Adrenal gland (tissue), 12 donors: Measurements from ENCODE around the gene OR2AT4. TPM values are rescaled to one million over a fixed set of nuclear protein-coding genes. Genes with fewer than 3 reads are reported as not detected.

Experiments used
- DNase-seq, 7 donors: peaks; one replicate each; pipeline ENCODE4 v3.0.0-alpha.2; 2019 to 2020
- H3K27ac ChIP-seq, 5 donors: fragments of 200-600 bp; sonication (generic) in 4 of 5; 1 replicate in 3 of 5; 2 replicates in 2 of 5; pipeline versions ENCODE4 v1.5.1 to v1.8.0; 2016 to 2020; ENCODE audit warnings: mild to moderate bottlenecking in 1 of 5
- H3K27me3 ChIP-seq: fragments of 200-600 bp; 2 replicates; pipeline ENCODE4 v1.8.0; 2021
- H3K36me3 ChIP-seq, 2 donors: fragments of 200-600 bp; replicated peaks in 1 of 2; 1 replicate in 1 of 2; 2 replicates in 1 of 2; pipeline versions ENCODE4 v1.5.1 to v1.8.0; 2018 to 2022
- H3K4me1 ChIP-seq, 2 donors: fragments of 200-600 bp; replicated peaks in 1 of 2; 1 replicate in 1 of 2; 2 replicates in 1 of 2; pipeline versions ENCODE4 v1.5.1 to v1.8.0; 2018 to 2021
- H3K4me3 ChIP-seq, 4 donors: fragments of 200-600 bp; sonication (generic) in 3 of 4; one replicate each; pipeline ENCODE4 v1.5.1; 2016 to 2018
- H3K9me3 ChIP-seq, 3 donors: fragments of 200-600 bp; sonication (generic) in 1 of 3; replicated peaks in 1 of 3; 1 replicate in 2 of 3; 2 replicates in 1 of 3; pipeline versions ENCODE4 v1.5.1 to v1.8.0; 2016 to 2021
- CTCF ChIP-seq, 6 experiments: fragments of 450-650 bp in 4 of 6; fragments of 200-600 bp in 2 of 6; sonication (generic) in 1 of 6; IDR thresholded peaks; 1 replicate in 5 of 6; 2 replicates in 1 of 6; pipeline versions ENCODE4 v1.5.1 to v1.8.0; 2016 to 2021; ENCODE audit warnings: antibody characterized with exemption in 6 of 6, mild to moderate bottlenecking in 2 of 6, moderate library complexity in 1 of 6
- POLR2A ChIP-seq, 2 donors: fragments of 450-650 bp; IDR thresholded peaks; one replicate each; pipeline ENCODE4 v1.6.1; 2017; ENCODE audit warnings: antibody characterized with exemption in 2 of 2, mild to moderate bottlenecking in 2 of 2, moderate library complexity in 1 of 2
- WGBS, 4 donors: extraction: QIAGEN DNeasy Blood & Tissue Kit in 2 of 4; methylation state at CpG; one replicate each; pipeline versions ENCODE4 v1.1.5 to v1.1.7; 2013 to 2017; 5-methylcytosine and 5-hydroxymethylcytosine counted together
- intact Hi-C, 2 donors: fragments of 100-400 bp; cut with DNase I; formaldehyde crosslinking; loops; one replicate each; pipeline versions ENCODE4 v1.14.1 to v1.15.0; 2022 to 2023
- polyA plus RNA-seq, 3 donors: library from polyadenylated mRNA; stranded (reverse); fragments of 200-250 nt in 2 of 3; fragments of 350-450 nt in 1 of 3; fragmentation: Illumina TruSeq in 1 of 3; extraction: RNeasy Lipid Tissue Mini Kit (QIAGEN cat#74804) in 1 of 3; gene quantifications; one replicate each; pipeline ENCODE4 v1.2.3, GENCODE V29; 2013 to 2014
- total RNA-seq, 9 donors: library from RNA; depleted of rRNA in 4 of 9; stranded (reverse); fragments of >200 nt in 4 of 9; fragments of 120-200 nt in 1 of 9; fragmentation: NEBNext Ultra II Directional in 1 of 9; extraction: Animal tissue kit (Norgen Biotek cat#: 25700) in 1 of 9; gene quantifications; one replicate each; pipeline versions ENCODE4 v1.1.0 to v1.2.4, GENCODE V29; 2013 to 2023
- donor health status: healthy with polysubstance abuse.
- donor health status: Bipolar disorder and iron deficiency.
- donor health status: DM: yes; HTN: yes; CAD: no.
- donor health status: DM: no; HTN: no; CAD: no.
- donor health status: DM: no; HTN: no; CAD: no.
- donor health status: DM: yes; HTN: yes; CAD: no.

The OR2AT4 gene
- total and polyA plus RNA-seq, 12 donors = not detected

DNA sequence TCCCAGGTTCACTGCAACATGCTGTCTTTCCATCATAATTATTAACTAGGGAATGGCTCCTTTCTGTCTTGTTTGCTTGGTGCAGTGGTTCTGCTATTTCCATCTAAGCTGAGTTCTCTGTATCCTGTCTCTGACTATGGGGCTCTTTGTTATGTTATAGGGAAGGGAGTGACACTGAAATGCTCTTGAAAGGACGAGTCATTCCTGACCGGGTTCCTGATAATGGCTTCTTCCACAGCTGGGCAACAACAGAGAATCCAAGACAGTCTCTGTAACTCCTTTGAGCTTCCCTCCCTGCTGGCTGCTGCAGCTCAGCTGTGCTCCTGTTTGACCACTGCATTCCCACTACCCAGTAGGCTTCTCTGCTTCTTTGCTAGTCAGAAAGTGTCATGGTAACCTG, 24.1 kb downstream of the OR2AT4 start:
- 9 to 36% (median 18%) methylated on average over 2 of the region's 2 CpGs for WGBS, 4 donors
- no peak overlapping the region for H3K27ac ChIP-seq
- no peaks in the 10 kb centered on the region for H3K9me3 ChIP-seq
- no peaks in the 10 kb centered on the region for H3K4me1 ChIP-seq
- no peak overlapping the region for H3K4me3 ChIP-seq
- H3K27me3 ChIP-seq = no peaks in the 10 kb centered on the region
- intact Hi-C loops = no loop called here
- no peak for DNase-seq
- TF ChIP-seq POLR2A (IDR thresholded peaks at IDR 0.05) (no peak), CTCF (IDR thresholded peaks at IDR 0.05) (no peak)
- H3K36me3 ChIP-seq = no peaks in the 10 kb centered on the region

DNA sequence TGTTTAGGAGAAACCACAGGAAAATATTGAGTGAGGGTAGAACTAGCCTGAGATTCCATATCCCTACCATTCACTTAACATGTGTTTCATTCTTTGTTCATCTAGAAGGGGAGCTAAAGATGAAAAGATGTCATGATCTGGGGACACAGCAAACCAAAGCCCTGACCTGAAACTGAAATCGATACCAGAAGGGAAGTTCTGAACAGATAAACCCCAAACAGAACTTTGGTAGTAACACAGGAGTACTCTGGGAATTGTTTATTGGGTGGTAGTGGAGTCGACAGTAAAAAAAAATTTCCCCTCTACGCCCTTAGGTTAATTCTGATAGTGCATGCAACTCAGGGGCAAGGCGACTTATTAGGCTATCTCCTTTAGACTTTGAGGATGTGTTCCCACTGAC, 27.2 kb downstream of the OR2AT4 start:
- DNase-seq = no peak
- Histone ChIP-seq H3K4me1 (no peaks in the 10 kb centered on the region), H3K9me3 (no peaks in the 10 kb centered on the region), H3K36me3 (no peaks in the 10 kb centered on the region), H3K27me3 (no peaks in the 10 kb centered on the region), H3K4me3 (no peak overlapping the region), H3K27ac (no peak overlapping the region)
- whole genome bisulfite sequencing, 4 donors = 81 to 86% (median 85%) methylated on average over 4 of the region's 4 CpGs
- TF ChIP-seq POLR2A (IDR thresholded peaks at IDR 0.05) = no peak
- no peak for TF ChIP-seq CTCF (IDR thresholded peaks at IDR 0.05)
- intact Hi-C loops = no loop called here

- H3K36me3 ChIP-seq = no peaks in the 10 kb centered on the region
- DNase-seq = no peak
- no peaks in the 10 kb centered on the region for H3K9me3 ChIP-seq
- no peak overlapping the region for H3K27ac ChIP-seq
- H3K27me3 ChIP-seq = no peaks in the 10 kb centered on the region
- no peak overlapping the region for H3K4me3 ChIP-seq
- intact Hi-C loops = no loop called here
- no peak for TF ChIP-seq POLR2A (IDR thresholded peaks at IDR 0.05)
- no peak for TF ChIP-seq CTCF (IDR thresholded peaks at IDR 0.05)
- no peaks in the 10 kb centered on the region for H3K4me1 ChIP-seq
These were observed 27.7 kb downstream of the OR2AT4 start for GRCh38 chr11:75068993-75069392.

GRCh38 chr11:75068559-75068958, 28.1 kb downstream of the OR2AT4 start:
- H3K9me3 ChIP-seq = no peaks in the 10 kb centered on the region
- H3K36me3 ChIP-seq = no peaks in the 10 kb centered on the region
- intact Hi-C loops = no loop called here
- no peaks in the 10 kb centered on the region for H3K27me3 ChIP-seq
- no peak overlapping the region for H3K27ac ChIP-seq
- no peaks in the 10 kb centered on the region for H3K4me1 ChIP-seq
- H3K4me3 ChIP-seq = no peak overlapping the region
- TF ChIP-seq CTCF (IDR thresholded peaks at IDR 0.05) (no peak), POLR2A (IDR thresholded peaks at IDR 0.05) (no peak)
- DNase-seq = no peak
